Caco-2 (cell line): ENCODE results near the gene TBC1D2B. TPM values are rescaled to one million over a fixed set of nuclear protein-coding genes. Genes with fewer than 3 reads are reported as not detected.
A peak's percentile ranks its signal among the peaks of the same experiment; 100 is the strongest.

Experiments used
- BruUV-seq: library from RNA; stranded (reverse); fragments of 400-500 nt; replicated peaks from 2 replicates; lab custom pipeline; 2021; lab: Mats Ljungman, UMichigan
- CTCF ChIA-PET: fragments of 300-600 bp; sonication (Branson Sonifier 250); formaldehyde crosslinking; loops from one replicate; lab custom pipeline; 2022; ENCODE audit warnings: antibody characterized with exemption; lab: Charles Lee
- POLR2A ChIA-PET: fragments of 300-600 bp; sonication (Branson Sonifier 250); formaldehyde crosslinking; loops from one replicate; lab custom pipeline; 2022; ENCODE audit warnings: antibody characterized with exemption; lab: Charles Lee
- DNase-seq, 2 experiments: peaks; one replicate each; pipeline versions ENCODE4 v3.0.0 to v3.0.0-alpha.2; 2020 to 2022
- H3K27me3 ChIP-seq: replicated peaks from 2 replicates; pipeline ENCODE4 v1.6.0; 2011; ENCODE audit warnings: low read length; ENCODE audit not compliant: control insufficient read depth, insufficient read depth
- H3K36me3 ChIP-seq: 2 replicates; pipeline ENCODE4 v1.5.1; 2011; ENCODE audit warnings: low read length; ENCODE audit not compliant: control insufficient read depth, insufficient read depth
- H3K4me1 ChIP-seq: fragments of 250-450 bp; sonication (Bioruptor Pico); 2 replicates; pipeline ENCODE4 v1.5.1; 2020; ENCODE audit warnings: mild to moderate bottlenecking
- H3K4me3 ChIP-seq: 2 replicates; pipeline ENCODE4 v1.5.1; 2011; ENCODE audit warnings: low read depth, mild to moderate bottlenecking, control low read depth, low read length
- H3K9me3 ChIP-seq: fragments of 250-450 bp; sonication (Bioruptor Pico); 2 replicates; pipeline ENCODE4 v1.5.1; 2020; ENCODE audit warnings: mild to moderate bottlenecking, moderate library complexity
- H3K27ac Mint-ChIP-seq: one replicate; pipeline ENCODE4 v1.8.0; 2022; ENCODE audit warnings: mixed read lengths; ENCODE audit not compliant: unreplicated experiment
- H3K27me3 Mint-ChIP-seq: one replicate; pipeline ENCODE4 v1.8.0; 2022; ENCODE audit warnings: mixed read lengths; ENCODE audit not compliant: insufficient read depth, unreplicated experiment
- H3K36me3 Mint-ChIP-seq: one replicate; pipeline ENCODE4 v1.8.0; 2022; ENCODE audit warnings: mild to moderate bottlenecking, mixed read lengths; ENCODE audit not compliant: insufficient read depth, unreplicated experiment
- H3K4me1 Mint-ChIP-seq: one replicate; pipeline ENCODE4 v1.8.0; 2022; ENCODE audit warnings: low read depth, mixed read lengths; ENCODE audit not compliant: unreplicated experiment
- H3K4me3 Mint-ChIP-seq: one replicate; pipeline ENCODE4 v1.8.0; 2022; ENCODE audit warnings: mild to moderate bottlenecking, moderate library complexity, mixed read lengths; ENCODE audit not compliant: unreplicated experiment
- H3K9me3 Mint-ChIP-seq: one replicate; pipeline ENCODE4 v1.8.0; 2022; ENCODE audit warnings: mixed read lengths; ENCODE audit not compliant: unreplicated experiment
- CTCF ChIP-seq, 2 experiments: fragments of 200-600 bp in 1 of 2; IDR thresholded peaks; 1 replicate in 1 of 2; 2 replicates in 1 of 2; pipeline versions ENCODE4 v1.5.1 to v1.8.0; 2011 to 2022; ENCODE audit warnings: antibody characterized with exemption in 1 of 2, control low read depth in 1 of 2, inconsistent platforms in 1 of 2, low read depth in 1 of 2, low read length in 1 of 2, mild to moderate bottlenecking in 1 of 2, moderate library complexity in 1 of 2; ENCODE audit not compliant: insufficient read depth in 1 of 2, severe bottlenecking in 1 of 2, unreplicated experiment in 1 of 2
- intact Hi-C: fragments of 100-400 bp; cut with micrococcal nuclease; formaldehyde crosslinking; loops from one replicate; pipeline ENCODE4 v1.10.0; 2022; ENCODE audit not compliant: unreplicated experiment
- total RNA-seq: library from RNA; stranded (reverse); gene quantifications from 2 replicates; pipeline ENCODE4 v1.2.3, GENCODE V29; 2022

TBC1D2B gene
- total RNA-seq, 1 experiment from 2014 or later = 18.3 TPM

GRCh38 chr15:78077871-78078210 is 330 bp upstream of the TBC1D2B start:
- Histone ChIP-seq H3K9me3 (no peaks in the 10 kb centered on the region), H3K4me1 (peaks cover 9% of the 10 kb centered on the region; the same call in 1 of the 2 replicates), H3K4me3 (peak overlapping the region; percentile 47), H3K36me3 (no peaks in the 10 kb centered on the region), H3K27me3 (no peaks in the 10 kb centered on the region)
- Mint-ChIP-seq H3K9me3 (no peaks in the 10 kb centered on the region), H3K27me3 (no peaks in the 10 kb centered on the region), H3K4me3 (peak overlapping the region; percentile 89), H3K4me1 (peaks cover 4% of the 10 kb centered on the region), H3K27ac (no peak overlapping the region), H3K36me3 (peaks cover 5% of the 10 kb centered on the region)
- DNase-seq = no peak
- intact Hi-C loops = loop anchor here (1.0 kb wide), 2 partner anchors 10 to 30 kb away; no protein-coding TSS in a partner anchor
- ChIA-PET POLR2A (no interaction called here), CTCF (interaction anchor here (1.3 kb wide), 1 partner anchor 31 kb away, joined by 3 read pairs; no protein-coding TSS in a partner anchor)
- no TSS peak for BruUV-seq
- no peak for TF ChIP-seq CTCF (IDR thresholded peaks at IDR 0.05; ENCODE audit: insufficient read depth in 1 of 2, low read depth in 1 of 2, low read length in 1 of 2, severe bottlenecking in 1 of 2, unreplicated experiment in 1 of 2)

GRCh38 chr15:78076231-78077052 is 1.1 kb downstream of the TBC1D2B start:
- Mint-ChIP-seq H3K4me3 (peak overlapping the region; percentile 89), H3K27ac (peak overlapping the region; percentile 85), H3K36me3 (peaks cover 5% of the 10 kb centered on the region), H3K27me3 (no peaks in the 10 kb centered on the region), H3K4me1 (peaks cover 8% of the 10 kb centered on the region), H3K9me3 (no peaks in the 10 kb centered on the region)
- intact Hi-C loops = loop anchor here (1.0 kb wide), 2 partner anchors 12 to 32 kb away; no protein-coding TSS in a partner anchor
- no peaks in the 10 kb centered on the region for H3K36me3 ChIP-seq
- no peak for DNase-seq
- ChIA-PET POLR2A (no interaction called here), CTCF (interaction anchor here (0.9 kb wide), 1 partner anchor 13 kb away, joined by 3 read pairs; no protein-coding TSS in a partner anchor)
- BruUV-seq = no TSS peak
- TF ChIP-seq CTCF (IDR thresholded peaks at IDR 0.05; ENCODE audit: insufficient read depth in 1 of 2, low read depth in 1 of 2, low read length in 1 of 2, severe bottlenecking in 1 of 2, unreplicated experiment in 1 of 2) = peak in 1 of 2 experiments; percentile 9
- H3K27me3 ChIP-seq = no peaks in the 10 kb centered on the region
- H3K4me1 ChIP-seq = peaks cover 9% of the 10 kb centered on the region; the same call in 1 of the 2 replicates
- peak overlapping the region; percentile 82 for H3K4me3 ChIP-seq
- no peaks in the 10 kb centered on the region for H3K9me3 ChIP-seq

GRCh38 chr15:78075490-78076230 is 1.9 kb downstream of the TBC1D2B start:
- no peak for DNase-seq
- intact Hi-C loops = no loop called here
- Mint-ChIP-seq H3K9me3 (no peaks in the 10 kb centered on the region), H3K36me3 (peaks cover 5% of the 10 kb centered on the region), H3K27me3 (no peaks in the 10 kb centered on the region), H3K4me1 (peaks cover 8% of the 10 kb centered on the region), H3K27ac (peak overlapping the region; percentile 49), H3K4me3 (peak overlapping the region; percentile 31)
- TSS peak; percentile 17 for BruUV-seq
- Histone ChIP-seq H3K36me3 (no peaks in the 10 kb centered on the region), H3K27me3 (no peaks in the 10 kb centered on the region), H3K4me1 (peaks cover 9% of the 10 kb centered on the region; the same call in 1 of the 2 replicates), H3K4me3 (no peak overlapping the region), H3K9me3 (no peaks in the 10 kb centered on the region)
- ChIA-PET CTCF (interaction anchor here (0.9 kb wide), 1 partner anchor 14 kb away, joined by 3 read pairs; no protein-coding TSS in a partner anchor), POLR2A (no interaction called here)
- no peak for TF ChIP-seq CTCF (IDR thresholded peaks at IDR 0.05; ENCODE audit: insufficient read depth in 1 of 2, low read depth in 1 of 2, low read length in 1 of 2, severe bottlenecking in 1 of 2, unreplicated experiment in 1 of 2)
